GM19468 (cell line): ENCODE data around the gene STK10.
"Not testable (repeated sequence)": the region's sequence is repeated elsewhere in the genome, so short reads cannot be mapped to it uniquely, and the experiment has no call there.

ENCODE experiments used
- ATAC-seq: cut with Tn5 transposase; IDR thresholded peaks from one replicate; pipeline ENCODE4 v1.9.1; 2021; ENCODE audit warnings: mild to moderate bottlenecking, moderate library complexity, moderate number of reproducible peaks; ENCODE audit not compliant: unreplicated experiment; ENCODE audit errors: extremely low read depth

STK10 gene

GRCh38 chr5:172188033-172188892 is at the start of gene STK10:
Gene STK10 (minus strand): TSS chr5:172188224. CDS start chr5:172188042, 182 bp downstream.
- ATAC-seq, result peak; percentile 64

- no peak for ATAC-seq
Measured at GRCh38 chr5:172235827-172236736, 48.1 kb upstream of the STK10 start.

- ATAC-seq, result peak; percentile 38
Measured at GRCh38 chr5:172235132-172235780, 47.2 kb upstream of the STK10 start.

GRCh38 chr5:172234031-172234430 is 46.0 kb upstream of the STK10 start:
- ATAC-seq, result no peak

- no peak for ATAC-seq
Measured at GRCh38 chr5:172229904-172230303, 41.9 kb upstream of the STK10 start.

- no peak for ATAC-seq
Measured at GRCh38 chr5:172224996-172225395, 37.0 kb upstream of the STK10 start.

- peak; percentile 55 for ATAC-seq
Measured at GRCh38 chr5:172223901-172224873, 36.2 kb upstream of the STK10 start.

GRCh38 chr5:172219296-172219695 is 31.3 kb upstream of the STK10 start:
- no peak for ATAC-seq

- no peak for ATAC-seq
Measured at GRCh38 chr5:172216345-172216744, 28.3 kb upstream of the STK10 start.

- no peak for ATAC-seq
Measured at GRCh38 chr5:172213126-172213525, 25.1 kb upstream of the STK10 start.

- ATAC-seq, result no peak
Measured at GRCh38 chr5:172211676-172212075, 23.7 kb upstream of the STK10 start.

GRCh38 chr5:172209714-172210113 is 21.7 kb upstream of the STK10 start:
- no peak for ATAC-seq

- no peak for ATAC-seq
Measured at GRCh38 chr5:172207511-172207910, 19.5 kb upstream of the STK10 start.

GRCh38 chr5:172205984-172206383 is 18.0 kb upstream of the STK10 start:
- not testable (repeated sequence) for ATAC-seq

- ATAC-seq, result no peak
Measured at GRCh38 chr5:172200476-172200875, 12.5 kb upstream of the STK10 start.

- ATAC-seq, result no peak
Measured at GRCh38 chr5:172199446-172199845, 11.4 kb upstream of the STK10 start.

- not testable (repeated sequence) for ATAC-seq
Measured at GRCh38 chr5:172197775-172198174, 9.8 kb upstream of the STK10 start.

- ATAC-seq, result no peak
Measured at GRCh38 chr5:172194985-172195774, 7.2 kb upstream of the STK10 start.

GRCh38 chr5:172193872-172194271 is 5.8 kb upstream of the STK10 start, which contains the start of gene EFCAB9:
Gene EFCAB9 (plus strand): TSS chr5:172194172. CDS start chr5:172194173, 1 bp downstream.
- ATAC-seq, result no peak
